Upper lobe of right lung (tissue), 1 donor: ENCODE results near the gene NME3. TPM values are rescaled to one million over a fixed set of nuclear protein-coding genes. Genes with fewer than 3 reads are reported as not detected.

Source experiments
- ATAC-seq: fragments of 200-7000 bp; cut with Tn5 transposase; one replicate; pipeline ENCODE4 v1.9.1; 2020; ENCODE audit warnings: mild to moderate bottlenecking, moderate library complexity
- DNase-seq: peaks from one replicate; pipeline ENCODE4 v3.0.0-alpha.2; 2020
- H3K27ac ChIP-seq: fragments of 200-600 bp; one replicate; pipeline ENCODE4 v1.8.0; 2022
- H3K27me3 ChIP-seq: fragments of 200-600 bp; one replicate; pipeline ENCODE4 v1.8.0; 2022; ENCODE audit warnings: mild to moderate bottlenecking
- H3K36me3 ChIP-seq: fragments of 200-600 bp; one replicate; pipeline ENCODE4 v1.8.0; 2022
- H3K4me1 ChIP-seq: fragments of 200-600 bp; one replicate; pipeline ENCODE4 v1.8.0; 2022
- H3K4me3 ChIP-seq: fragments of 200-600 bp; one replicate; pipeline ENCODE4 v1.8.0; 2022; ENCODE audit warnings: mild to moderate bottlenecking
- H3K9me3 ChIP-seq: fragments of 200-600 bp; one replicate; pipeline ENCODE4 v1.8.0; 2022
- CTCF ChIP-seq: fragments of 200-600 bp; IDR thresholded peaks from one replicate; pipeline ENCODE4 v1.8.0; 2022; ENCODE audit warnings: antibody characterized with exemption
- intact Hi-C: fragments of 100-400 bp; cut with DNase I; formaldehyde crosslinking; loops from one replicate; pipeline ENCODE4 v1.11.0; 2022
- total RNA-seq: library from RNA; stranded (reverse); fragmentation: NEBNext Ultra II Directional; extraction: Animal tissue kit (Norgen Biotek cat#: 25700); gene quantifications from one replicate; pipeline ENCODE4 v1.2.1, GENCODE V29; 2021
- donor health status: DM: no; HTN: yes; CAD: no; lungs with severe emphysema.

The NME3 gene
- total RNA-seq, 1 donor from 2014 or later: 67.2 TPM

GRCh38 chr16:1759511-1759910, 11.8 kb downstream of the NME3 start:
- no peak for TF ChIP-seq CTCF
- H3K4me3 ChIP-seq: no peak overlapping the region
- peaks cover 51% of the 10 kb centered on the region for H3K36me3 ChIP-seq
- no peaks in the 10 kb centered on the region for H3K4me1 ChIP-seq
- no peak overlapping the region for H3K27ac ChIP-seq
- H3K9me3 ChIP-seq: no peaks in the 10 kb centered on the region
- no peaks in the 10 kb centered on the region for H3K27me3 ChIP-seq
- intact Hi-C loops: no loop called here
- no peak for ATAC-seq
- DNase-seq: no peak

- H3K9me3 ChIP-seq: no peaks in the 10 kb centered on the region
- H3K36me3 ChIP-seq: peaks cover 51% of the 10 kb centered on the region
- no peak overlapping the region for H3K4me3 ChIP-seq
- no peaks in the 10 kb centered on the region for H3K4me1 ChIP-seq
- no peak for TF ChIP-seq CTCF
- ATAC-seq (no peak), DNase-seq (no peak)
- H3K27ac ChIP-seq: no peak overlapping the region
- intact Hi-C loops: no loop called here
- no peaks in the 10 kb centered on the region for H3K27me3 ChIP-seq
Observed at GRCh38 chr16:1758923-1759322, 12.4 kb downstream of the NME3 start.

GRCh38 chr16:1757714-1758461, 13.5 kb downstream of the NME3 start:
- TF ChIP-seq CTCF: no peak
- no peaks in the 10 kb centered on the region for H3K4me1 ChIP-seq
- ATAC-seq (no peak), DNase-seq (no peak)
- H3K36me3 ChIP-seq: peaks cover 49% of the 10 kb centered on the region
- no peak overlapping the region for H3K27ac ChIP-seq
- H3K9me3 ChIP-seq: no peaks in the 10 kb centered on the region
- intact Hi-C loops: no loop called here
- H3K27me3 ChIP-seq: no peaks in the 10 kb centered on the region
- H3K4me3 ChIP-seq: no peak overlapping the region

- Histone ChIP-seq H3K36me3 (peaks cover 54% of the 10 kb centered on the region), H3K27ac (no peak overlapping the region), H3K27me3 (no peaks in the 10 kb centered on the region), H3K4me1 (no peaks in the 10 kb centered on the region), H3K4me3 (no peak overlapping the region), H3K9me3 (no peaks in the 10 kb centered on the region)
- ATAC-seq (no peak), DNase-seq (no peak)
- intact Hi-C loops: no loop called here
- TF ChIP-seq CTCF: no peak
Observed at GRCh38 chr16:1754204-1754603, 17.1 kb downstream of the NME3 start.

GRCh38 chr16:1752853-1753252, 18.5 kb downstream of the NME3 start:
- TF ChIP-seq CTCF: no peak
- no peak overlapping the region for H3K27ac ChIP-seq
- no peaks in the 10 kb centered on the region for H3K27me3 ChIP-seq
- H3K9me3 ChIP-seq: no peaks in the 10 kb centered on the region
- no peak overlapping the region for H3K4me3 ChIP-seq
- ATAC-seq: no peak
- H3K4me1 ChIP-seq: no peaks in the 10 kb centered on the region
- DNase-seq: no peak
- H3K36me3 ChIP-seq: peaks cover 60% of the 10 kb centered on the region
- intact Hi-C loops: no loop called here

GRCh38 chr16:1751946-1752345, 19.4 kb downstream of the NME3 start:
- no peak for TF ChIP-seq CTCF
- peaks cover 66% of the 10 kb centered on the region for H3K36me3 ChIP-seq
- no peak overlapping the region for H3K4me3 ChIP-seq
- no peaks in the 10 kb centered on the region for H3K27me3 ChIP-seq
- ATAC-seq: no peak
- no peak for DNase-seq
- no peak overlapping the region for H3K27ac ChIP-seq
- H3K4me1 ChIP-seq: no peaks in the 10 kb centered on the region
- intact Hi-C loops: no loop called here
- no peaks in the 10 kb centered on the region for H3K9me3 ChIP-seq
